Left ventricle myocardium superior (tissue), 1 donor: ENCODE data around the gene AKAP9. TPM values are rescaled to one million over a fixed set of nuclear protein-coding genes. Genes with fewer than 3 reads are reported as not detected.
"Not testable (repeated sequence)": the region's sequence is repeated elsewhere in the genome, so short reads cannot be mapped to it uniquely, and the experiment has no call there.

Experiments
- ATAC-seq: fragments of 200-7000 bp; cut with Tn5 transposase; one replicate; pipeline ENCODE4 v1.9.1; 2020; ENCODE audit warnings: mild to moderate bottlenecking, moderate library complexity
- DNase-seq: peaks from one replicate; pipeline ENCODE4 v3.0.0-alpha.2; 2020
- intact Hi-C: fragments of 100-400 bp; cut with micrococcal nuclease; formaldehyde crosslinking; loops from one replicate; pipeline ENCODE4 v1.11.0; 2022
- total RNA-seq: library from RNA; stranded (reverse); fragmentation: NEBNext Ultra II Directional; extraction: Animal tissue kit (Norgen Biotek cat#: 25700); gene quantifications from one replicate; pipeline ENCODE4 v1.2.1, GENCODE V29; 2021
- donor health status: DM: no; HTN: yes; CAD: no; lungs with severe emphysema.

The AKAP9 gene
- total RNA-seq, 1 donor from 2014 or later = 55.2 TPM

- DNase-seq (no peak), ATAC-seq (no peak)
- intact Hi-C loops = no loop called here
Measured at GRCh38 chr7:92108821-92109220, 168.2 kb downstream of the AKAP9 start.

GRCh38 chr7:92110857-92111256 is 170.2 kb downstream of the AKAP9 start:
- DNase-seq (no peak), ATAC-seq (no peak)
- intact Hi-C loops = no loop called here

GRCh38 chr7:92115821-92116220 is 175.2 kb downstream of the AKAP9 start:
- intact Hi-C loops = no loop called here
- no peak for ATAC-seq
- DNase-seq = no peak

- ATAC-seq = no peak
- no peak for DNase-seq
- intact Hi-C loops = no loop called here
Measured at GRCh38 chr7:92116949-92117348, 176.3 kb downstream of the AKAP9 start.

- intact Hi-C loops = no loop called here
- ATAC-seq (no peak), DNase-seq (no peak)
Measured at GRCh38 chr7:92119213-92119759, 178.6 kb downstream of the AKAP9 start.

- DNase-seq (no peak), ATAC-seq (no peak)
- intact Hi-C loops = no loop called here
Measured at GRCh38 chr7:92121681-92122080, 181.0 kb downstream of the AKAP9 start.

GRCh38 chr7:92131093-92131492 is 190.4 kb downstream of the AKAP9 start:
- ATAC-seq (no peak), DNase-seq (no peak)
- intact Hi-C loops = no loop called here

GRCh38 chr7:92131764-92132330 is 191.2 kb downstream of the AKAP9 start:
- intact Hi-C loops = no loop called here
- ATAC-seq (no peak), DNase-seq (no peak)

GRCh38 chr7:92133133-92133736 is 192.6 kb downstream of the AKAP9 start:
- intact Hi-C loops = no loop called here
- DNase-seq = no peak
- peak; percentile 9 for ATAC-seq

GRCh38 chr7:92133737-92134270 is 193.1 kb downstream of the AKAP9 start:
- intact Hi-C loops = no loop called here
- ATAC-seq = peak; percentile 63
- DNase-seq = peak; percentile 81

GRCh38 chr7:92134271-92135051 is 193.8 kb downstream of the AKAP9 start, which contains the start of gene CYP51A1:
CYP51A1 (minus strand) TSS chr7:92134477; CDS start chr7:92134364, 113 bp downstream.
- DNase-seq (peak; percentile 95), ATAC-seq (peak; percentile 98)
- intact Hi-C loops = no loop called here

GRCh38 chr7:92135052-92135889 is 194.6 kb downstream of the AKAP9 start:
- no peak for DNase-seq
- ATAC-seq = no peak
- intact Hi-C loops = no loop called here

- ATAC-seq = no peak
- intact Hi-C loops = no loop called here
- DNase-seq = no peak
Measured at GRCh38 chr7:92137557-92137956, 196.9 kb downstream of the AKAP9 start.

GRCh38 chr7:92141161-92141560 is 200.5 kb downstream of the AKAP9 start:
- DNase-seq (no peak), ATAC-seq (no peak)
- intact Hi-C loops = no loop called here

GRCh38 chr7:92142791-92143190 is 202.1 kb downstream of the AKAP9 start:
- DNase-seq, ATAC-seq, intact Hi-C loops: not testable (repeated sequence)

GRCh38 chr7:92143192-92143880 is 202.7 kb downstream of the AKAP9 start:
- intact Hi-C loops, DNase-seq, ATAC-seq: not testable (repeated sequence)

GRCh38 chr7:92149736-92150239 is 209.1 kb downstream of the AKAP9 start:
- DNase-seq = no peak
- no peak for ATAC-seq
- intact Hi-C loops = no loop called here

GRCh38 chr7:92150450-92151017 is 209.9 kb downstream of the AKAP9 start:
- intact Hi-C loops = no loop called here
- DNase-seq = no peak
- no peak for ATAC-seq
